H9 (cell line): ENCODE data around the gene TRPV5. TPM values are rescaled to one million over a fixed set of nuclear protein-coding genes. Genes with fewer than 3 reads are reported as not detected.

Experiments used
- DNase-seq: peaks from one replicate; pipeline ENCODE4 v3.0.0-alpha.2; 2017
- H2AFZ ChIP-seq: one replicate; pipeline ENCODE4 v1.6.1; 2013; ENCODE audit warnings: mild to moderate bottlenecking, low read length, control low read depth, moderate library complexity
- H2AK5ac ChIP-seq: 2 replicates; pipeline ENCODE4 v1.6.1; 2013; ENCODE audit warnings: low read length, control low read depth, mixed read lengths; ENCODE audit not compliant: insufficient read length
- H2BK120ac ChIP-seq: one replicate; pipeline ENCODE4 v1.6.1; 2013; ENCODE audit warnings: low read depth, mild to moderate bottlenecking, low read length, control low read depth, inconsistent platforms; ENCODE audit not compliant: poor library complexity, severe bottlenecking
- H2BK12ac ChIP-seq: 2 replicates; pipeline ENCODE4 v1.6.1; 2013; ENCODE audit warnings: low read length, control low read depth, mixed read lengths, low read depth; ENCODE audit not compliant: insufficient read length
- H2BK15ac ChIP-seq: 2 replicates; pipeline ENCODE4 v1.6.1; 2013; ENCODE audit warnings: low read depth, low read length, control low read depth
- H2BK20ac ChIP-seq: one replicate; pipeline ENCODE4 v1.6.1; 2013; ENCODE audit warnings: low read depth, mild to moderate bottlenecking, low read length, control low read depth, inconsistent platforms; ENCODE audit not compliant: poor library complexity, severe bottlenecking
- H2BK5ac ChIP-seq: 2 replicates; pipeline ENCODE4 v1.6.1; 2013; ENCODE audit warnings: low read length, control low read depth, mixed read lengths; ENCODE audit not compliant: insufficient read length
- H3K14ac ChIP-seq: 2 replicates; pipeline ENCODE4 v1.6.1; 2013; ENCODE audit warnings: low read length, control low read depth; ENCODE audit not compliant: insufficient read depth
- H3K18ac ChIP-seq: 2 replicates; pipeline ENCODE4 v1.6.1; 2013; ENCODE audit warnings: low read depth, mild to moderate bottlenecking, mixed read lengths, low read length, control low read depth; ENCODE audit not compliant: insufficient read length
- H3K23ac ChIP-seq: 2 replicates; pipeline ENCODE4 v1.6.1; 2013; ENCODE audit warnings: low read length, control low read depth, mixed read lengths, low read depth; ENCODE audit not compliant: insufficient read length
- H3K23me2 ChIP-seq: 2 replicates; pipeline ENCODE4 v1.6.1; 2013; ENCODE audit warnings: low read depth, mild to moderate bottlenecking, mixed read lengths, low read length, control low read depth; ENCODE audit not compliant: insufficient read length, poor library complexity, severe bottlenecking
- H3K27ac ChIP-seq: 2 replicates; pipeline ENCODE4 v1.5.1; 2013; ENCODE audit warnings: low read length, control low read depth, mixed read lengths, low read depth; ENCODE audit not compliant: insufficient read length
- H3K27me3 ChIP-seq: 2 replicates; pipeline ENCODE4 v1.6.1; 2013; ENCODE audit warnings: low read length, control low read depth, inconsistent platforms; ENCODE audit not compliant: insufficient read depth
- H3K4ac ChIP-seq: 2 replicates; pipeline ENCODE4 v1.6.1; 2013; ENCODE audit warnings: low read depth, mild to moderate bottlenecking, control low read depth, inconsistent platforms, low read length, moderate library complexity
- H3K4me1 ChIP-seq: 2 replicates; pipeline ENCODE4 v1.6.1; 2013; ENCODE audit warnings: low read length, control low read depth, inconsistent platforms; ENCODE audit not compliant: insufficient read depth
- H3K4me2 ChIP-seq: 2 replicates; pipeline ENCODE4 v1.6.1; 2013; ENCODE audit warnings: low read length, control low read depth, mixed read lengths; ENCODE audit not compliant: insufficient read length, insufficient read depth
- H3K56ac ChIP-seq: 2 replicates; pipeline ENCODE4 v1.6.1; 2013; ENCODE audit warnings: low read depth, mild to moderate bottlenecking, mixed read lengths, low read length, control low read depth; ENCODE audit not compliant: insufficient read length
- H3K79me1 ChIP-seq: 2 replicates; pipeline ENCODE4 v1.6.1; 2013; ENCODE audit warnings: low read depth, mild to moderate bottlenecking, moderate library complexity, low read length, control low read depth, inconsistent platforms; ENCODE audit not compliant: insufficient read depth, poor library complexity, severe bottlenecking
- H3K79me2 ChIP-seq: 2 replicates; pipeline ENCODE4 v1.6.1; 2013; ENCODE audit warnings: low read length, control low read depth, inconsistent platforms; ENCODE audit not compliant: insufficient read depth
- H3K9ac ChIP-seq: 2 replicates; pipeline ENCODE4 v1.6.1; 2013; ENCODE audit warnings: low read length, control low read depth, mixed read lengths; ENCODE audit not compliant: insufficient read length; ENCODE audit errors: extremely low read depth
- H3K9me3 ChIP-seq: one replicate; pipeline ENCODE4 v1.6.1; 2013; ENCODE audit warnings: low read depth, low read length, inconsistent platforms; ENCODE audit not compliant: control insufficient read depth
- H3T11ph ChIP-seq: one replicate; pipeline ENCODE4 v1.6.1; 2013; ENCODE audit warnings: mild to moderate bottlenecking, low read length, control low read depth, inconsistent platforms
- H4K20me1 ChIP-seq: one replicate; pipeline ENCODE4 v1.6.1; 2013; ENCODE audit not compliant: control insufficient read depth, insufficient read length, insufficient read depth
- H4K5ac ChIP-seq: 2 replicates; pipeline ENCODE4 v1.6.1; 2013; ENCODE audit warnings: low read depth, mild to moderate bottlenecking, mixed read lengths, low read length, control low read depth; ENCODE audit not compliant: insufficient read length
- H4K8ac ChIP-seq: replicated peaks from 2 replicates; pipeline ENCODE4 v1.6.1; 2013; ENCODE audit warnings: low read length, control low read depth, mixed read lengths, low read depth; ENCODE audit not compliant: insufficient read length
- H4K91ac ChIP-seq: 2 replicates; pipeline ENCODE4 v1.6.1; 2013; ENCODE audit warnings: low read depth, mild to moderate bottlenecking, moderate library complexity, mixed read lengths, low read length, control low read depth; ENCODE audit not compliant: insufficient read length
- H3K27ac Mint-ChIP-seq, 3 experiments: 2 replicates in 2 of 3; 3 replicates in 1 of 3; pipeline ENCODE4 v1.8.0; 2020 to 2021; ENCODE audit warnings: mixed read lengths in 3 of 3, mild to moderate bottlenecking in 1 of 3, moderate library complexity in 1 of 3
- H3K27me3 Mint-ChIP-seq: 2 replicates; pipeline ENCODE4 v1.8.0; 2021; ENCODE audit warnings: low read depth, mild to moderate bottlenecking, moderate library complexity, mixed read lengths
- H3K36me3 Mint-ChIP-seq, 3 experiments: 2 replicates in 2 of 3; 3 replicates in 1 of 3; pipeline ENCODE4 v1.8.0; 2020 to 2021; ENCODE audit warnings: low read depth in 3 of 3, mixed read lengths in 3 of 3; ENCODE audit not compliant: insufficient read depth in 1 of 3
- H3K4me1 Mint-ChIP-seq, 2 experiments: 2 replicates each; pipeline ENCODE4 v1.8.0; 2020; ENCODE audit warnings: mixed read lengths in 2 of 2
- H3K4me3 Mint-ChIP-seq, 2 experiments: 2 replicates in 1 of 2; 3 replicates in 1 of 2; pipeline ENCODE4 v1.8.0; 2020 to 2021; ENCODE audit warnings: mild to moderate bottlenecking in 2 of 2, mixed read lengths in 2 of 2, moderate library complexity in 1 of 2
- H3K9me3 Mint-ChIP-seq, 2 experiments: 2 replicates in 1 of 2; 3 replicates in 1 of 2; pipeline ENCODE4 v1.8.0; 2020; ENCODE audit warnings: mild to moderate bottlenecking in 2 of 2, mixed read lengths in 2 of 2, moderate library complexity in 1 of 2
- WGBS: extraction: QIAGEN DNeasy Blood & Tissue Kit; methylation state at CpG from one replicate; pipeline ENCODE4 v1.1.7; 2013; ENCODE audit warnings: missing lambda C conversion rate, low lambda C conversion rate, mixed read lengths; ENCODE audit not compliant: insufficient read length; ENCODE audit errors: extremely low coverage; 5-methylcytosine and 5-hydroxymethylcytosine counted together
- total RNA-seq: library from RNA; stranded (reverse); gene quantifications from 2 replicates; pipeline ENCODE4 v1.2.1, GENCODE V29; 2021
- TF ChIP-seq, protein P1 (sequence below): fragments of 200-600 bp; sonication (generic); conservative IDR thresholded peaks from 3 replicates; pipeline ENCODE4 v1.8.0; 2021; ENCODE audit warnings: antibody characterized with exemption, mild to moderate bottlenecking

Gene TRPV5
- total RNA-seq, 1 experiment from 2014 or later: not detected

DNA sequence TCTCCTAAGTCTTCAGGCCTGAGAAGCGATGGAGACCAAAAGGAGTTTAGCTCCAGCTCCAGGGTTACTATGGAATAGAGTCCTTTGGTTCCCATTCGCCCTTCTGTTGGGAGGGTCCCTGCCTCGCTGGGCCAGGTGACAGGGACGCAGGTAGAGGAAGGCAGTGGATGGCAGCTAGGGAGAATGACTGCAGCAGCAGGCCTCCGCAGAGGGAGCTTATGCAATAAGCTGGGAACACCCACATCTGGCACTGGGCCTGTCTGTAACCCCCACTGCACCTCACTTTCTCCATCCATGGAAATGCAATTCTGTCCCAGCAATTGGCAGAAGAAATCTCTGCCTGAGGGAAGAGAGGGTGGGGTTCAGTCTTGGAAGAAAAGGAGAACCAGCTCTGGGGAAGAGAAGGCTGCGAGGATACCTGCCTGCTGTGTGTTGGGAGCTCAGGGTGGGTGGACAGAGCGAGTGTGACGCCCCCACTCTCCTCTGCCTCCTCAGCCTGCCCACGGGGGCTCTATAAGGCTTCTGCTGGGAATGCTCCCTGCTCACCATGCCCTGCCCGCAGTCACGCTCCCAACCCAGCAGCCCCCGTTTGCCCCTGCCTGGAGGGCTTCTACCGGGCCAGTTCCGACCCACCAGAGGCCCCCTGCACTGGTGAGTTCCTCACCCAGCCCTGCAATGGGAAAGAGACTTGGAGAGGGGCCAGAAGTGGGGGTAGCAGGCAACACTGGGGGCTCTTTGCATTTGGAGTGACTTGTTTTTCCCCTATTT, 68.4 kb downstream of the TRPV5 start:
- H4K20me1 ChIP-seq: no peaks in the 10 kb centered on the region
- H3K27me3 Mint-ChIP-seq: peaks cover 4% of the 10 kb centered on the region; the same call in 1 of the 2 replicates
- H2BK12ac ChIP-seq: no peak overlapping the region
- no peaks in the 10 kb centered on the region for H3K79me1 ChIP-seq
- no peak overlapping the region for H3K4me2 ChIP-seq
- TF ChIP-seq, protein P1, sequence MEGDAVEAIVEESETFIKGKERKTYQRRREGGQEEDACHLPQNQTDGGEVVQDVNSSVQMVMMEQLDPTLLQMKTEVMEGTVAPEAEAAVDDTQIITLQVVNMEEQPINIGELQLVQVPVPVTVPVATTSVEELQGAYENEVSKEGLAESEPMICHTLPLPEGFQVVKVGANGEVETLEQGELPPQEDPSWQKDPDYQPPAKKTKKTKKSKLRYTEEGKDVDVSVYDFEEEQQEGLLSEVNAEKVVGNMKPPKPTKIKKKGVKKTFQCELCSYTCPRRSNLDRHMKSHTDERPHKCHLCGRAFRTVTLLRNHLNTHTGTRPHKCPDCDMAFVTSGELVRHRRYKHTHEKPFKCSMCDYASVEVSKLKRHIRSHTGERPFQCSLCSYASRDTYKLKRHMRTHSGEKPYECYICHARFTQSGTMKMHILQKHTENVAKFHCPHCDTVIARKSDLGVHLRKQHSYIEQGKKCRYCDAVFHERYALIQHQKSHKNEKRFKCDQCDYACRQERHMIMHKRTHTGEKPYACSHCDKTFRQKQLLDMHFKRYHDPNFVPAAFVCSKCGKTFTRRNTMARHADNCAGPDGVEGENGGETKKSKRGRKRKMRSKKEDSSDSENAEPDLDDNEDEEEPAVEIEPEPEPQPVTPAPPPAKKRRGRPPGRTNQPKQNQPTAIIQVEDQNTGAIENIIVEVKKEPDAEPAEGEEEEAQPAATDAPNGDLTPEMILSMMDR: no peak
- no peaks in the 10 kb centered on the region for H3K23me2 ChIP-seq
- no peaks in the 10 kb centered on the region for H3K9me3 ChIP-seq
- H2AFZ ChIP-seq: no peak overlapping the region
- no peak overlapping the region for H3K4me3 Mint-ChIP-seq
- H3K56ac ChIP-seq: no peak overlapping the region
- WGBS: no CpG with 5 or more reads among the region's 14 CpGs
- no peak overlapping the region for H2BK15ac ChIP-seq
- no peaks in the 10 kb centered on the region for H3K27me3 ChIP-seq
- H3K4me1 Mint-ChIP-seq: peaks cover 32 to 44% of the 10 kb centered on the region in 2 experiments
- no peak overlapping the region for H3K27ac ChIP-seq
- H3K9me3 Mint-ChIP-seq: no peaks in the 10 kb centered on the region
- H2BK120ac ChIP-seq: no peak overlapping the region
- H2BK5ac ChIP-seq: no peak overlapping the region
- no peak overlapping the region for H4K91ac ChIP-seq
- H3K18ac ChIP-seq: no peak overlapping the region
- H3K9ac ChIP-seq: no peak overlapping the region
- no peak overlapping the region for H4K8ac ChIP-seq
- no peak overlapping the region for H3K27ac Mint-ChIP-seq
- no peak for DNase-seq
- H3K23ac ChIP-seq: no peak overlapping the region
- no peak overlapping the region for H2AK5ac ChIP-seq
- no peak overlapping the region for H4K5ac ChIP-seq
- H2BK20ac ChIP-seq: no peak overlapping the region
- H3T11ph ChIP-seq: no peak overlapping the region
- H3K4me1 ChIP-seq: peaks cover 8% of the 10 kb centered on the region
- peaks cover 0 to 11% (median 5%) of the 10 kb centered on the region in 3 experiments; a peak in 5 of 7 replicates for H3K36me3 Mint-ChIP-seq
- no peak overlapping the region for H3K14ac ChIP-seq
- no peaks in the 10 kb centered on the region for H3K79me2 ChIP-seq
- H3K4ac ChIP-seq: no peak overlapping the region
